ENCODE results near the gene DDX31. TPM values are rescaled to one million over a fixed set of nuclear protein-coding genes. Genes with fewer than 3 reads are reported as not detected.

The DDX31 gene
- total RNA-seq, 2 experiments from 2014 or later: 28.3 to 28.8 TPM

- TF ChIP-seq CTCF (conservative IDR thresholded peaks at IDR 0.05; ENCODE audit: low read length) (no peak), EZH2phosphoT487 (IDR thresholded peaks at IDR 0.05; ENCODE audit: borderline replicate concordance, low read depth, low read length) (no peak)
- peaks cover 5% of the 10 kb centered on the region; the same call in 1 of the 2 replicates for H4K20me1 ChIP-seq (ENCODE audit: insufficient read depth, low read length)
- no peaks in the 10 kb centered on the region for H3K9me2 ChIP-seq (ENCODE audit: insufficient read depth, low read length)
- no peak overlapping the region for H3K4me2 ChIP-seq (ENCODE audit: low read length)
- peaks cover 70% of the 10 kb centered on the region for H3K36me3 ChIP-seq (ENCODE audit: insufficient read depth, low read length)
- no peak overlapping the region for H3K27ac ChIP-seq (ENCODE audit: low read depth, low read length, poor library complexity, severe bottlenecking)
- BruUV-seq (replicated peaks): no TSS peak
- no peak overlapping the region for H3K4me3 ChIP-seq (ENCODE audit: low read depth, low read length, poor library complexity, severe bottlenecking)
- intact Hi-C loops (cut with micrococcal nuclease; ENCODE audit: unreplicated experiment): no loop called here
- no peak overlapping the region for H2AFZ ChIP-seq (ENCODE audit: low read length)
- ChIA-PET CTCF (ENCODE audit: unreplicated experiment) (no interaction called here), POLR2A (interaction anchor here (0.6 kb wide), 1 partner anchor 281 kb away, joined by 4 read pairs; the partner anchor contains the start of gene TSC1)
- peaks cover 68% of the 10 kb centered on the region for H3K79me2 ChIP-seq (ENCODE audit: insufficient read depth, low read depth, low read length)
- H3K9me3 ChIP-seq (ENCODE audit: low read length): no peaks in the 10 kb centered on the region
- peaks cover 8% of the 10 kb centered on the region for H3K4me1 ChIP-seq (ENCODE audit: insufficient read depth, low read length, poor library complexity, severe bottlenecking)
- no peak for DNase-seq (ENCODE audit: low spot score)
Measured at GRCh38 chr9:132663851-132664250, 5.9 kb downstream of the DDX31 start.

GRCh38 chr9:132663117-132663516, 6.7 kb downstream of the DDX31 start:
- no peak overlapping the region for H3K4me2 ChIP-seq (ENCODE audit: low read length)
- H3K9me3 ChIP-seq (ENCODE audit: low read length): no peaks in the 10 kb centered on the region
- ChIA-PET CTCF (ENCODE audit: unreplicated experiment) (no interaction called here), POLR2A (interaction anchor here (0.7 kb wide), 1 partner anchor 8 kb away, joined by 3 read pairs; no protein-coding TSS in a partner anchor)
- no peaks in the 10 kb centered on the region for H3K9me2 ChIP-seq (ENCODE audit: insufficient read depth, low read length)
- intact Hi-C loops (cut with micrococcal nuclease; ENCODE audit: unreplicated experiment): no loop called here
- no peak overlapping the region for H3K27ac ChIP-seq (ENCODE audit: low read depth, low read length, poor library complexity, severe bottlenecking)
- no peak overlapping the region for H2AFZ ChIP-seq (ENCODE audit: low read length)
- H4K20me1 ChIP-seq (ENCODE audit: insufficient read depth, low read length): peaks cover 5% of the 10 kb centered on the region; the same call in 1 of the 2 replicates
- H3K36me3 ChIP-seq (ENCODE audit: insufficient read depth, low read length): peaks cover 77% of the 10 kb centered on the region
- DNase-seq (ENCODE audit: low spot score): no peak
- H3K4me1 ChIP-seq (ENCODE audit: insufficient read depth, low read length, poor library complexity, severe bottlenecking): peaks cover 5% of the 10 kb centered on the region
- no TSS peak for BruUV-seq (replicated peaks)
- H3K4me3 ChIP-seq (ENCODE audit: low read depth, low read length, poor library complexity, severe bottlenecking): no peak overlapping the region
- peaks cover 61% of the 10 kb centered on the region for H3K79me2 ChIP-seq (ENCODE audit: insufficient read depth, low read depth, low read length)
- TF ChIP-seq EZH2phosphoT487 (IDR thresholded peaks at IDR 0.05; ENCODE audit: borderline replicate concordance, low read depth, low read length): no peak
- no peak for TF ChIP-seq CTCF (conservative IDR thresholded peaks at IDR 0.05; ENCODE audit: low read length)

GRCh38 chr9:132662152-132662945, 7.4 kb downstream of the DDX31 start:
- Histone ChIP-seq H3K4me1 (ENCODE audit: insufficient read depth, low read length, poor library complexity, severe bottlenecking) (no peaks in the 10 kb centered on the region), H3K9me2 (ENCODE audit: insufficient read depth, low read length) (no peaks in the 10 kb centered on the region)

More at GRCh38 chr9:132662152-132662945, 7.4 kb downstream of the DDX31 start:
- no peak for TF ChIP-seq CTCF (conservative IDR thresholded peaks at IDR 0.05; ENCODE audit: low read length)
- TF ChIP-seq EZH2phosphoT487 (IDR thresholded peaks at IDR 0.05; ENCODE audit: borderline replicate concordance, low read depth, low read length): no peak
- Histone ChIP-seq H2AFZ (ENCODE audit: low read length) (no peak overlapping the region), H3K4me3 (ENCODE audit: low read depth, low read length, poor library complexity, severe bottlenecking) (no peak overlapping the region), H3K9me3 (ENCODE audit: low read length) (no peaks in the 10 kb centered on the region), H3K79me2 (ENCODE audit: insufficient read depth, low read depth, low read length) (peaks cover 54% of the 10 kb centered on the region), H3K36me3 (ENCODE audit: insufficient read depth, low read length) (peaks cover 78% of the 10 kb centered on the region), H3K27ac (ENCODE audit: low read depth, low read length, poor library complexity, severe bottlenecking) (no peak overlapping the region), H4K20me1 (ENCODE audit: insufficient read depth, low read length) (peaks cover 5% of the 10 kb centered on the region; the same call in 1 of the 2 replicates), H3K4me2 (ENCODE audit: low read length) (no peak overlapping the region)
- POLR2A ChIA-PET: interaction anchor here (0.6 to 0.7 kb wide), 2 partner anchors 9 to 1003 kb away, joined by 3 read pairs; no protein-coding TSS in a partner anchor
- CTCF ChIA-PET (ENCODE audit: unreplicated experiment): no interaction called here
- intact Hi-C loops (cut with micrococcal nuclease; ENCODE audit: unreplicated experiment): no loop called here
- no TSS peak for BruUV-seq (replicated peaks)
- no peak for DNase-seq (ENCODE audit: low spot score)
